T1000 (cell line): ENCODE results near the gene EIF6.

Experiments
- DNase-seq: peaks from one replicate; lab custom pipeline; 2025; ENCODE audit warnings: mixed read lengths; lab: John Stamatoyannopoulos, UW

EIF6 gene

GRCh38 chr20:35293303-35294292 is 9.0 kb upstream of the EIF6 start:
- DNase-seq, result no peak

- no peak for DNase-seq
Measured at GRCh38 chr20:35292504-35293285, 8.1 kb upstream of the EIF6 start.

- no peak for DNase-seq
Measured at GRCh38 chr20:35291654-35292503, 7.3 kb upstream of the EIF6 start, which contains the start of gene FAM83C. Gene FAM83C, minus strand, starts transcription at chr20:35292425. Its CDS starts 121 bp downstream, at chr20:35292304.

DNA sequence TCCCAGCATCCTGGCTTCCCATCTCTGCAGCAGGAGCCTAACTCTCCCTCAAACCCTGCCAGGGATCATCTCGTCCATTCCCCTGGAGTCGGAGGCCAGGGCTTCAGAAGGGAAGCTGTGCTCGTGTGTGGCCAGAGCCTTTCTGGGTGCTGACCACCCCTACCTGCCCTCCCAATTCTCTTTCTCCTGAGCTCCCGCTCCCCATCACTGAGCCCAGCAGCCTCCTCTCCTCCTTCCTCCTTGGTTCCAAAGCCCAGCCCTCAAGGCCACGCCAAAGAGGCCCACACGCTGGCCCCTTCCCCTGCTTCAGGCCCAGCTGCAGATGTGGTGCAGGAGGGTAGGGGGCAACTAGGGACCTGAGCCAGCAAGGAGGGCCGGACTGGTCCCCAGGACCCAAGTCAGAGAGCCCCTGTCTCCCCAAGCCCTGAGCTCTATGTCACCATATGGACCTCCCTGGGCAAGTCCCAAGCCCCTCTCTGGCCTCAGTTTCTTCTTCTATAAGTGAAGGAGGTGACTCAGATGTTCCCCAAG is 6.4 kb upstream of the EIF6 start:
- no peak for DNase-seq

DNA sequence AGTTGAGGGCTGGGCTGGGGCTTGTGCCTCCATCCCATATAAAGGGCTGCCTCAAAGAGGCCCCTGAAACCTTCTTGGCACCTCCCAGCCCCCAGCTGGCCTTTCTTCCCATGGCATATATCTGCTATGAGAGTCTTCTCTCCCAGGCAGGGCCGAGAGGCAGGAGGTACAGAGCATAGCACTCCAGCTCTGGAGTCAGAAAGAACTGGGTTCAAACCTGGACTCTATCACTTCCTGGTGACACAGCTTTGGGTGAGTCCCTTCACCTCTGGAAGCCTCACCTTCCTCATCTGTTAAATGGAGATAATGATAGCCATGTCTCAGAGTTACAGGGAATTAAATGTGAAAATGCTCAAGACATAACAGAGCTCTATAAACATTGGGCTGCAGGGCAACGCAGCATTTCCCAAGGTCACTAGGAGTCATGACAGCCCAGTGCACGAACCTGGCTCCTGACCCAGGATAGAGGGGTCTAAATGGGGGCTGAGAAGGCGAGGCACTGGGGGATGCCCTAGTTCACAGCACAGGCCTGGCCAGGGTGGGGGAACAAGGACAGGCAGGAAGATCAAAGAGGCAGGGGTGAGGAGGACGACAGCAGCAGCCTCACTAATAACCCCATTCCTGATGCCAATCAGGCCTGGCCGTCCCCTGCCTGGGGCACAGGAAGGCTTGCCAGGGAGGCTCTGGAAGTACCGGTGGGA is 5.8 kb upstream of the EIF6 start:
- no peak for DNase-seq

GRCh38 chr20:35288325-35289060 is 3.9 kb upstream of the EIF6 start:
- no peak for DNase-seq

- no peak for DNase-seq
Measured at GRCh38 chr20:35287509-35288324, 3.1 kb upstream of the EIF6 start.

DNA sequence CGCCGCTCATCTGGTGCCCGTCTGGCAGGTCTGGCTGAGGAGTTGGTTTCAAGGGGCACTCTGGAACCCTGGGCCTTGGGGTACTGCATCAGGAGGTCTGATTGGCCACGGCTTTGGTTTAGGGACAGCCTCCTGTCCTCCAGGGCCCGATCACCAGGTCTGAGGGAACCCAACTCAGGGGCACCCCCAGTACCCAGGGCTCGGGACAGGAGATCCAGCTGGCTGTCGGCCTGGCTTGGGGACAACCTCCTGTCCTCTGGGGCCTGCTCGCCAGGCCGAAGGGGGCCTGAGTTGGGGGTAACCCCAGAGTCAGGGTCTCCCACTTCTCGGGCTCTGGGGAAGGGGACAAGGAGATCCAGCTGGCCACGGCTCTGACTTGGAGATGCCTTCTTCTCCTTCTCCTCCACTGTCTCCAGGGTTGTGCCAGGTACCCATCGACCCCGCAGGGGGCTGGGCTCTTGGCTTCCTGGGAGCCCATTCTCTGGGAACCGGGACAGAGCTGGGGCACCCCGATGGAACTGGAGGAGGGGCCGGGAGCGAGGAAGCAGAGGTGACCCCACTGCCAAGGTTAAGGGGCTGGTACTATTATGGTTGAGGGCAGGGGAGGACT is 2.4 kb upstream of the EIF6 start:
- DNase-seq, result no peak

DNA sequence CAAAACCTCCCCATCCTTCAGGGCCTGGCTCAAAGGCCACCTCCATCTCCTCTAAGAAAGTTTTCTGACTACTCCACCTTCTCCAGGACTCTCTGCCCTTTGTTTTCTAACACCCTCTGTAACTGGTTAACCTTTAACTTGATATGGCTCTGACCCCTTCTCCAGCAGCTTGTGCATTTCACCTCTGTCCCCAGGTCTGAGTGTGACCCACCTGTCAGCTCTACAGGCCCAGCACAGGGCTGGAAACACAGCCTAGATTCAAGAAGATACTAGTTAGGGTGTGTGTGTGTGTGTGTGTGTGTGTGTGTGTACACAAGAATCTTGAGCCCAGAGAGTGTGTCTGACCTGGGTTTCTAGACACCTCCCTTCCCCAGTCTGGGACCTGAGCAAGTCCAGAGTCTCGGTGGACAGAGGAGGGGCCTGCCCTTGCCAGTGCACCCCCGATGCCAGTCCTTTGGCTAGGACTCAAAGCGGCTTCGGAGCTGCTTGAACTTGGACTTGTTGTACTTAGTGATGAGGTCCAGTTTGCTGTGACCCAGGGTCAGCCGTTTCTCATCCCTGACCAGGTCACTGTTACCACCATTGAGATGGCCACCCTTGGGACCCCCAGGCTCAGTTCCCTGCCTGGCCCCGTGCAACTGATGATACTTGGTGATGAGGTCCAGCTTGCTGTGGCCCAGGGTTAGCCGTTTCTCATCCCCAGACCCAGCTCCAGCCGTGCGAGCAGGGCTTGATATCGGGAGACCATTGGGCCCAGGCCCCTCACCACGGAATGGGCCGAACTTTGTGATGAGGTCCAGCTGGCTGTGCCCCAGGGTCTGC is 1.7 kb upstream of the EIF6 start:
- DNase-seq, result no peak

DNA sequence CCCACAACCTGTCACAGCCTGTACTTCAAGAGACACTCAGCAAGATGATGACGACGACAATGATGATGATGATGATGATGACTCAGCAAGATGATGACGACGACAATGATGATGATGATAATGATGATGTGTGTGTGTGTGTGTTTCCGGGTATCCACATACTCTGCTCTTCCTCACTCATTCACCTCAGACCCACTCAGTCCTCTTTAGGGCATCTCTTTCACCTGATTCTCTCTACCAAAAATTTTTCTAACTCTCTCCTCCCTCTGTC is 1.2 kb upstream of the EIF6 start:
- DNase-seq, result no peak

- DNase-seq, result no peak
Measured at GRCh38 chr20:35284992-35285805, 627 bp upstream of the EIF6 start.

DNA sequence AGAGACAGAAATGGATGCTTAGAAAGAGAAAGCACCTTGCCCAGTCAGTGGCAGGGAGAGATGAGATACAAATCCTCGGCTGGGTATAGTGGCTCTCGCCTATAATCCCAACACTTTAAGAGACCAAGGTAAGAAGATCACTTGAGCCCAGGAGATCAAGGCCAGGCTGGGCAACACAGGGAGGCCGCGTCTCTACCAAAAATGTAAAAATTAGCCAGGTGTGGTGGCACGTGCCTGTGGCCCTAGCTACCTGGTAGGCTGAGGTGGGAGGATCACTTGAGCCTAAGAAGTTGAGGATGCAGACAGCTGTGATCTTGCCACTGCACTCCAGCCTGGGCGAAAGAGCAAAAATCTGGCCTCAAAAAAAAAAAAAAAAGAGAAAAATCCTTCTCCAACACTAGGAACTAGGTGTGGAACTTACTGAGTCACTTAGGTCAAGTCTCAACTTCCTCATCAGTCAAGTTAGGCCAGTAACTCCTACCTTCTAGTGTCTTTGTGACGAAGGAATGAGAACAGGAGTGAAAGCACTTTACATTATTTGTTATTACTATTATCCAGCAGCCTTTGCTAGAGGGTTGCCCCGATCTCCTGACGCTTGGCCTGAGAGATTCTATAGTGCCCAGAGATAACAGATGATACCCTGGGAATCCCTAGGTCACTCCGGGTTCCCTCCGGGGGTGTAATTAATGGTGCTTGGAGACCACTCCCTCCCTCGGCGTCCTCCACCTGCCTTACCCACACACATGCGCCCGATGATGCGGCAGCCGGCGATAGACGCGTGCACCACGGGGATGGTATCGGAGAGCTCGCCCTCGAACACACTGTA is 918 bp downstream of the EIF6 start:
- no peak for DNase-seq

DNA sequence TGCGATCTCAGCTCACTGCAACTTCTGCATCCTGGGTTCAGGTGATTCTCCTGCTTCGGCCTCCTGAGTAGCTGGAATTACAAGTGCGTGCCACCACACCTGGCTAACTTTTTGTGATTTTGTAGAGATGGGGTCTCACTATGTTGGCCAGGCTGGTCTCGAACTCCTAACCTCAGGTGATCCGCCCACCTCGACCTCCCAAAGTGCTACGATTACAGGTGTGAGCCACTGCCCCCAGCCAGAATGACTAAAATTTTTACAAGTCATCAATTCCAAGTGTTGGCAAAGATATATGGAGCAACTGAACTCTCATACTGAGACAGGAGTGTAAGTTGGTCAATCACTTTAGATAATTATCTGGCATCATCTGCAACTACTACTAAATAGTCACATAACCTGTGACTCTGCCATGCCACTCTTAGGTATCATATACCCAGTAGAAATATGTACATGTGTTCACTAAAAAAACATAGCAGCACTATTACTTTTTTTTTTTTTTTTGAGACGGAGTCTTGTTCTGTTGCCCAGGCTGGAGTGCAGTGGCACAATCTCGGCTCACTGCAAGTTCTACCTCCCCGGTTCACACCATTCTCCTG is 3.0 kb downstream of the EIF6 start:
- no peak for DNase-seq

DNA sequence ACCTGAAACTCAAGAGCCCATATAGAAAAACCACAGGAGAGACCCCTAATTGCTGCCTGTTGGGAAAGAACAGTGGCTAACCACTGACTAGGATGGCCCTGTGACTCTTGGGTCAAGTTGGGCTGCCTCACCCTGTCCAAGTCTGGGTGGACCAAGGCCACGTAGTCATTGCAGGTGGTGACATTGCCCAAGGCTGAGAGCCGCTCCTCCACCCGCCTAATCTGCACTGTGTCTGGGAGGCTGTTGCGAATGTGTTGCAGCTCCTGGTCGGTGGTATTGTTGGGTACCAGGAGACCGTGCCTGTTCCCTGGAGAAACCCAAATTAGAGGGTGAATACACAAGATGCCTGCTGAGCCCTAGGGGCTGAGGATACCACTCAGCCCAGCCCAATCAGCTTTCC is 4.0 kb downstream of the EIF6 start:
- no peak for DNase-seq

GRCh38 chr20:35279533-35280174 is 4.9 kb downstream of the EIF6 start:
- no peak for DNase-seq

DNA sequence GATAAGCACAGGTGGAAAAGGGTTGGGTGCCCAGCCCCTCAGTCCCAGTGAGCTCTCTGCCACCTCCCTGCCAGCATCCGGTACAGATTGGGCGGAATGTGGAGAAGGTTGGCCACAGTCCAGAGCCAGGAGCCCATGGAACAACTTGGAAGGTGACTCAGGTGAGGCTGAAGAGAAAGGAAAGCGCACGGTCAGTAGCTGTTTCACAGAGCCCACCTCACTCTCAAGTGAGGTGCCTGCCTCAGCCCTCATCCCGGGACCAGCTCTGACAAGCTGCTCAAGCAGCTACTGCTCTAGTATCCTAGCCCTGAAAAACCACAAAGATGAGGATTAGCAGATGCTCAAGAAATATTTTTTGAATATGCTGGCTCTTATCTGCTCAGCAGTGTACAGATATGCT is 5.5 kb downstream of the EIF6 start:
- no peak for DNase-seq
